Natural killer cell (primary cell): ENCODE measurements around the gene BMP6. TPM values are rescaled to one million over a fixed set of nuclear protein-coding genes. Genes with fewer than 3 reads are reported as not detected.

Experiments used
- ATAC-seq, 3 donors: fragments of 150-1000 bp in 2 of 3; fragments of 200-7000 bp in 1 of 3; cut with Tn5 transposase; 1 replicate in 1 of 3; 2 replicates in 2 of 3; pipeline ENCODE4 v1.10.0; 2021; ENCODE audit warnings: mild to moderate bottlenecking in 2 of 3, moderate library complexity in 2 of 3
- DNase-seq, 2 donors: peaks; one replicate each; pipeline versions ENCODE4 v3.0.0 to v3.0.0-alpha.2; 2013 to 2021; ENCODE audit warnings: mixed read lengths in 1 of 2
- H3K27ac ChIP-seq: one replicate; pipeline ENCODE4 v1.5.1; 2013; ENCODE audit warnings: mild to moderate bottlenecking, low read length
- H3K27me3 ChIP-seq: one replicate; pipeline ENCODE4 v1.6.1; 2013; ENCODE audit warnings: low read length; ENCODE audit not compliant: control insufficient read depth, insufficient read depth
- H3K36me3 ChIP-seq: one replicate; pipeline ENCODE4 v1.6.1; 2013; ENCODE audit warnings: low read length; ENCODE audit not compliant: control insufficient read depth, insufficient read depth
- H3K4me1 ChIP-seq: one replicate; pipeline ENCODE4 v1.6.1; 2013; ENCODE audit warnings: low read length; ENCODE audit not compliant: control insufficient read depth, insufficient read depth
- H3K4me3 ChIP-seq: one replicate; pipeline ENCODE4 v1.5.1; 2013; ENCODE audit warnings: low read length
- H3K9me3 ChIP-seq: one replicate; pipeline ENCODE4 v1.6.1; 2013; ENCODE audit warnings: low read length; ENCODE audit not compliant: control insufficient read depth, insufficient read depth
- H3K27ac Mint-ChIP-seq, 2 donors: one replicate each; pipeline ENCODE4 v1.8.0; 2022; ENCODE audit warnings: mild to moderate bottlenecking in 2 of 2, mixed read lengths in 2 of 2, moderate library complexity in 1 of 2
- H3K27me3 Mint-ChIP-seq, 2 donors: one replicate each; pipeline ENCODE4 v1.8.0; 2022; ENCODE audit warnings: low read depth in 2 of 2, mixed read lengths in 2 of 2
- H3K36me3 Mint-ChIP-seq: one replicate; pipeline ENCODE4 v1.8.0; 2022; ENCODE audit warnings: mixed read lengths
- H3K4me1 Mint-ChIP-seq, 2 donors: one replicate each; pipeline ENCODE4 v1.8.0; 2022; ENCODE audit warnings: mixed read lengths in 2 of 2
- H3K4me3 Mint-ChIP-seq: one replicate; pipeline ENCODE4 v1.8.0; 2022; ENCODE audit warnings: mild to moderate bottlenecking, moderate library complexity, mixed read lengths
- H3K9me3 Mint-ChIP-seq, 2 donors: one replicate each; pipeline ENCODE4 v1.8.0; 2022; ENCODE audit warnings: mixed read lengths in 2 of 2
- WGBS: methylation state at CpG from one replicate; pipeline ENCODE4 v1.1.7; 2013; ENCODE audit warnings: missing lambda C conversion rate; ENCODE audit not compliant: insufficient coverage; 5-methylcytosine and 5-hydroxymethylcytosine counted together
- intact Hi-C: fragments of 100-400 bp; cut with micrococcal nuclease; formaldehyde crosslinking; loops from one replicate; pipeline ENCODE4 v1.14.2; 2022
- total RNA-seq, 4 donors: library from RNA; stranded (reverse); fragments of 120-200 nt in 1 of 4; gene quantifications; one replicate each; pipeline versions ENCODE4 v1.2.3 to v1.2.4, GENCODE V29; 2013 to 2022
- TF ChIP-seq, protein P1 (sequence below): fragments of 200-600 bp; IDR thresholded peaks from one replicate; pipeline ENCODE4 v1.8.0; 2022; ENCODE audit warnings: antibody characterized with exemption

The BMP6 gene
- total RNA-seq, 3 donors from 2014 or later (not counting 1 experiment from before 2014, with no cell fraction given): 0.25 to 2.6 (median 0.73) TPM

DNA sequence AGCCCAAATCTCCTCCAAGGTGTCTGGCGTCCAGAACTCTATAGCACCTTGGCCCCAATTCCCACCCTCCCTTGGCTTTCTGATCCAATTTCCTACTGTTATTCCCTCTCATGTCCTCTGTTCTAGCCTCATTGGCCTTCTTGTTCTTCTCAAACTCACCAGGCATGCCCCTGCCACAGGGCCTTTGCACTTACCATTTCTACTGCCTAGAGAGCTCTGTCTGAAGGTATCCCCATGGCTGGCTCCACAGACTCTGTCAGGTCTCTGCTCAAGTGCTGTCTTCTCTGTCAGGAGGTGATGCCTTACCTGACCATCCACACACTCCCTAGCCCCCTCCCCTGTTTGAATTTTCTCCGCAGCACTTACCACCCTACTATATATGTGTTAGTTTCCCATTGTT, 5.6 kb upstream of the BMP6 start:
- H3K4me3 Mint-ChIP-seq: no peak overlapping the region
- H3K9me3 Mint-ChIP-seq: peaks cover 3% of the 10 kb centered on the region in 2 donors
- DNase-seq (no peak), ATAC-seq (no peak)
- intact Hi-C loops: loop anchor here (5.0 kb wide), 3 partner anchors 287 to 497 kb away; no protein-coding TSS in a partner anchor
- H3K27ac Mint-ChIP-seq: no peak overlapping the region
- 97% methylated on average over 2 of the region's 2 CpGs for WGBS
- H3K27ac ChIP-seq: no peak overlapping the region
- peaks cover 7% of the 10 kb centered on the region for H3K27me3 ChIP-seq
- TF ChIP-seq, protein P1, sequence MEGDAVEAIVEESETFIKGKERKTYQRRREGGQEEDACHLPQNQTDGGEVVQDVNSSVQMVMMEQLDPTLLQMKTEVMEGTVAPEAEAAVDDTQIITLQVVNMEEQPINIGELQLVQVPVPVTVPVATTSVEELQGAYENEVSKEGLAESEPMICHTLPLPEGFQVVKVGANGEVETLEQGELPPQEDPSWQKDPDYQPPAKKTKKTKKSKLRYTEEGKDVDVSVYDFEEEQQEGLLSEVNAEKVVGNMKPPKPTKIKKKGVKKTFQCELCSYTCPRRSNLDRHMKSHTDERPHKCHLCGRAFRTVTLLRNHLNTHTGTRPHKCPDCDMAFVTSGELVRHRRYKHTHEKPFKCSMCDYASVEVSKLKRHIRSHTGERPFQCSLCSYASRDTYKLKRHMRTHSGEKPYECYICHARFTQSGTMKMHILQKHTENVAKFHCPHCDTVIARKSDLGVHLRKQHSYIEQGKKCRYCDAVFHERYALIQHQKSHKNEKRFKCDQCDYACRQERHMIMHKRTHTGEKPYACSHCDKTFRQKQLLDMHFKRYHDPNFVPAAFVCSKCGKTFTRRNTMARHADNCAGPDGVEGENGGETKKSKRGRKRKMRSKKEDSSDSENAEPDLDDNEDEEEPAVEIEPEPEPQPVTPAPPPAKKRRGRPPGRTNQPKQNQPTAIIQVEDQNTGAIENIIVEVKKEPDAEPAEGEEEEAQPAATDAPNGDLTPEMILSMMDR: no peak
- H3K36me3 Mint-ChIP-seq: no peaks in the 10 kb centered on the region
- no peak overlapping the region for H3K4me3 ChIP-seq
- H3K4me1 ChIP-seq: no peaks in the 10 kb centered on the region
- H3K36me3 ChIP-seq: no peaks in the 10 kb centered on the region
- H3K27me3 Mint-ChIP-seq: peaks cover 27 to 40% of the 10 kb centered on the region in 2 donors
- peaks cover 0 to under 1% of the 10 kb centered on the region in 2 donors for H3K4me1 Mint-ChIP-seq
- H3K9me3 ChIP-seq: no peaks in the 10 kb centered on the region

DNA sequence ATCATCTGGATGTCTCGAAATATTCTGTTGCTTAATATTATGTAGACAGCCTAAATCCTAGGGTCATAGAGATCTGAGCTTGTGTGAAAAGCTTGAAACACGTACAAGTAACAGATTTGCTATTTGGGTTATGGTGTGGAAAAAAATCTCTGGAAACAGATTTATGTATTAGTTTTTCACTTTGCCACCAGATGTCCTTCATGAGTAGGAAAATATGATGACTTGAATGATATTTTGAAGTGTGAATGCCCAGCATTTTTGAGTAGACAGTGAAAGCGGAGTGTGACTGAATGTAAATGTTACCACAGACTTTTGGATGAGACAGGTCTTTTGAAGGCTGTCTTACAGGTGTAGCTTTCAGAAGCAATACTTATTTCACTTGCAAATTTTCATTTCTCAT, 4.2 kb upstream of the BMP6 start:
- intact Hi-C loops: loop anchor here (5.0 kb wide), 3 partner anchors 286 to 496 kb away; no protein-coding TSS in a partner anchor
- Histone ChIP-seq H3K9me3 (no peaks in the 10 kb centered on the region), H3K4me1 (peaks cover 8% of the 10 kb centered on the region), H3K27me3 (peaks cover 9% of the 10 kb centered on the region), H3K27ac (no peak overlapping the region), H3K36me3 (no peaks in the 10 kb centered on the region), H3K4me3 (no peak overlapping the region)
- WGBS: 46% methylated on average over 3 of the region's 3 CpGs
- ATAC-seq: no peak
- no peak for DNase-seq
- Mint-ChIP-seq H3K9me3 (no peaks in the 10 kb centered on the region), H3K36me3 (no peaks in the 10 kb centered on the region), H3K4me1 (peaks cover 0 to 13% of the 10 kb centered on the region in 2 donors), H3K4me3 (no peak overlapping the region), H3K27me3 (peaks cover 32 to 43% of the 10 kb centered on the region in 2 donors), H3K27ac (no peak overlapping the region)
- TF ChIP-seq, protein P1: no peak

DNA sequence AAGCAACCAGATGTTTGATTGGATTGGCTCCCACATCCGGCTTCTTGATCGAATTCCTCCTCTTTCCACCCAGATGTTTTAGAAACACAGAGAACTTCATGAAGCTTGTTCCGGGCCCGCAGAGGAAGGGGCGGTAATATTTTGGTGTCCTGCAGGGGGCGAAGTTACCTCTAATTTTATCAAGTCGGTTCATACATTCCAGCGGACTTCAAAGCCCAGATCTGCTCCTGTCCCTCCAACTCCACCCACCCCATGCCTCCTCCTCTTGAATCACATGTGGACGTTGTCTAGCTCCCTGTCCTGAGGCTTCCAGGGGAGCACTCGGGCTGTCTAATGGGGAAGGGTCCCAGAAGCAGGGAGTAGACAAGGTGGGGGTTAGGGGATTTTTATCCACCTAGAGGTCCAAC, 2.9 kb upstream of the BMP6 start:
- no peaks in the 10 kb centered on the region for H3K36me3 Mint-ChIP-seq
- H3K9me3 ChIP-seq: no peaks in the 10 kb centered on the region
- no peaks in the 10 kb centered on the region for H3K36me3 ChIP-seq
- TF ChIP-seq, protein P1: peak; percentile 44
- DNase-seq (peak; percentile 23 to 68), ATAC-seq (peak in 1 of 3 donors; percentile 62)
- no peak overlapping the region for H3K27ac ChIP-seq
- peaks cover 34 to 43% of the 10 kb centered on the region in 2 donors for H3K27me3 Mint-ChIP-seq
- intact Hi-C loops: loop anchor here (5.0 kb wide), 3 partner anchors 284 to 494 kb away; no protein-coding TSS in a partner anchor
- no peak overlapping the region for H3K27ac Mint-ChIP-seq
- H3K4me1 Mint-ChIP-seq: peaks cover 0 to 13% of the 10 kb centered on the region in 2 donors
- no peaks in the 10 kb centered on the region for H3K9me3 Mint-ChIP-seq
- peaks cover 12% of the 10 kb centered on the region for H3K27me3 ChIP-seq
- peaks cover 18% of the 10 kb centered on the region for H3K4me1 ChIP-seq
- WGBS: 1% methylated on average over 10 of the region's 10 CpGs
- no peak overlapping the region for H3K4me3 Mint-ChIP-seq
- no peak overlapping the region for H3K4me3 ChIP-seq

DNA sequence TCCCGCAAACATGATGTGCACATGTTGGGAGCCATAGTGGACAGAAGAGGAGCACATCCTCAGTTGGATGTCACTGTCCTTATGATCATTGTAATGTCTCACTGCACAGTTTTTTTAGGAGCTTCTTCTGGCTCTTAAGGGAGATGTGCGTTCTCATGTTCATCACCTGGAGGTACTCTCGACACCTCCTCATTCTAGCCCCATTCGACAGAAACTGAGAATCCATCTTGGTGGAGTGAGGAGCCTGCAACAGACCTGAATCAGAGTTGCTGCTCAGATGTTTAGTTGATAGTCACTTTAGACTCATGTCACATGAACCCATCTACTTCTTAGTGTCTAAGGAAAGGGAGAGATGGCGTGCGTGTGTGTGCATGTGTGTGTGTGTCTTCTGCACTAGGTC, 2.3 kb upstream of the BMP6 start:
- Mint-ChIP-seq H3K27me3 (peaks cover 36 to 48% of the 10 kb centered on the region in 2 donors), H3K27ac (no peak overlapping the region), H3K4me3 (no peak overlapping the region), H3K36me3 (no peaks in the 10 kb centered on the region), H3K9me3 (no peaks in the 10 kb centered on the region), H3K4me1 (peaks cover 0 to 13% of the 10 kb centered on the region in 2 donors)
- TF ChIP-seq, protein P1: no peak
- Histone ChIP-seq H3K4me3 (no peak overlapping the region), H3K27me3 (peaks cover 13% of the 10 kb centered on the region), H3K36me3 (no peaks in the 10 kb centered on the region), H3K27ac (no peak overlapping the region), H3K4me1 (peaks cover 22% of the 10 kb centered on the region), H3K9me3 (no peaks in the 10 kb centered on the region)
- ATAC-seq (no peak), DNase-seq (no peak)
- intact Hi-C loops: loop anchor here (5.0 kb wide), 3 partner anchors 284 to 494 kb away; no protein-coding TSS in a partner anchor
- WGBS: 83% methylated on average over 4 of the region's 6 CpGs
